CD4-positive, alpha-beta T cell treated with Interleukin-1 beta for 1 hour (primary cell): ENCODE data around the gene PINK1.
"Not testable (repeated sequence)": the region's sequence is repeated elsewhere in the genome, so short reads cannot be mapped to it uniquely, and the experiment has no call there.

Experiments used
- DNase-seq, 2 donors: peaks; one replicate each; pipeline ENCODE4 v3.0.0-alpha.2; 2020 to 2022

PINK1 gene

DNA sequence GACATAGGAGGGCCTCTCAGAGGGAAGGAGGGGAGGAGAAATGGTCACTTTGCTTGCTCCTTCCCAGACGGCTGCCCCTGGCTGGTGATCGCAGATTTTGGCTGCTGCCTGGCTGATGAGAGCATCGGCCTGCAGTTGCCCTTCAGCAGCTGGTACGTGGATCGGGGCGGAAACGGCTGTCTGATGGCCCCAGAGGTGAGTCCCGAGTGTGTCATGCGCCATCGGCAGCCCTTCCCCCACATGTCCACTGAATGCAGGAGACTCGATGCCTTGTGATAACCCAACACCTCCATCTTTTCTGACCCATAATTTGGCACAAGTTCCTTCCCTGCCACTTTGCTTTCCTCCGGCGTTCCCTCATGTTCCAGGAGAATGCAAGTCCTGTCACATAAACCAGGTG is 15.2 kb downstream of the PINK1 start:
- no peak for DNase-seq

DNA sequence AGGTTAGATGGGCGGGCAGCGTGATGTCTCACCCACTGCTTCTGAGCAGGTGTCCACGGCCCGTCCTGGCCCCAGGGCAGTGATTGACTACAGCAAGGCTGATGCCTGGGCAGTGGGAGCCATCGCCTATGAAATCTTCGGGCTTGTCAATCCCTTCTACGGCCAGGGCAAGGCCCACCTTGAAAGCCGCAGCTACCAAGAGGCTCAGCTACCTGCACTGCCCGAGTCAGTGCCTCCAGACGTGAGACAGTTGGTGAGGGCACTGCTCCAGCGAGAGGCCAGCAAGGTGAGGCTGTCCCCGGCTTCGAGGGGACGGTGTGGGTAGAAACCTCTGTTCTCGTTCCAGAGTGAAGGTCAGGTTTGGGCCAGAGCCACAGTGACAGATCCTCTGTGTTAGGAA is 15.7 kb downstream of the PINK1 start:
- no peak for DNase-seq

DNA sequence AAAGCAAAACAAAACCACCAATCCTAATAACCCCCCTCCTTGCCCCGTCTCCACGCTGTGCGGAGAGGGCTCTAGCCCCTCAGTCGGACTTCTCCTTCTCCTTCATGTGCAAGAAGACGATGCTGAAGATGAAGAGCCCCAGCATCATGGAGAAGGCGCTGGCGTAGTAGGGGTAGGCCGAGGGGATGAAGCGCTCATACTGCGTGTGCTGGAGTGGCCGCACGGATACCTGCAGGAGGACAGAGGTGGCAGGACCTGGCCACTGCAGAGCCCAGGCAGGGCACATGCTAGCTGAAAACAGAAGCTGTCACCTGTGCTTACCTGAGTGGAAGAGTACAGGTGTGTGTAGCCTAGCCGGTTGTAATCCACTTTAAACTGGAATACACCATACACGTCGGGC is 19.0 kb downstream of the PINK1 start:
- DNase-seq: no peak

DNA sequence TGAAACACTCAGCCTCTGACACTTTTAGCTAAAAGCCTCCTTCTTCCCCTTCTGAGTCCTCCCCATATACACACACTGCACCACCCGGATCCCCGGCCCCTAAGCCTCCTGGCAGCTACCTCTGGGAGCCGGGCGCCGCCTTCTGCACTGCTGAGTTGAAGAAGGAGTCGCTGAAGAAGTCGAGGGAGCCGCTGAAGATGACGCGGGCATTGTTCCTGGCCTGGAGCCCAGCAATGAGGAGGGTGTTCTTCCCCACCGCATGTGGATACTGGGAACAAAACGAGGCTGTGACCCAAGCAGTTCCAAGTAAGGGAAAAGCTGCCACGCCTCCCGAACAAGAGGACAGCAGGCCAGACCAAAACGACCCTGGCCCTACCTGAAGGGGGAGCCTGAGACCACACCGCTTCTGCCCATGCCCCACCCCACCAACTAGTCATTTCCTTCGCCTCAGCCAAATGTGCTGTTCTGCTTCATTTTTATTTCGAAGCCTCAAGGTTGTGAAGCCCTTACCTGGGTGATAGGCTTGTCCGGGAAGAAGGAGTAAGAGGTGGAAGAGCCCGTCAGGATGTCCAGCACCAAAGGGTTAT is 20.9 kb downstream of the PINK1 start:
- no peak for DNase-seq

DNA sequence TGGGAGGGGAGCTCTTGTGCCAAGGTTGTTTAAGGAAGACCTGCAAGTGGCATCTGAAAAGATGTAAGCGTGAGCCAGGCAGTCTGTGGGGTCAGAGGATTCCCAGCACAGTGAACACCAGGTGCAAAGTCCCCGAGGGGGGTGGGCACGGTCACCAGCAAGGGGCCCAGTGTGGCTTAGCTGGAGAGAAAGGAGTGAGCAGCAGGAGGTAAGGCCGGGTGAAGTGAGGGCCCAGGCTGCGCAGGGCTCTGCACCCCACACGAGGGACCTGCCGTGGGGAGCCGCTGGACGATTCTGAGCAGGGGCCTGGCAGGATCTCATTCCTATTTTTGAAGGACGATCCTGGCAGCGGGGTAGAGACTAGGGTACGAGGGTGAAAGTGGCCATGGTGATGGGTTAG is 23.8 kb downstream of the PINK1 start:
- no peak for DNase-seq

DNA sequence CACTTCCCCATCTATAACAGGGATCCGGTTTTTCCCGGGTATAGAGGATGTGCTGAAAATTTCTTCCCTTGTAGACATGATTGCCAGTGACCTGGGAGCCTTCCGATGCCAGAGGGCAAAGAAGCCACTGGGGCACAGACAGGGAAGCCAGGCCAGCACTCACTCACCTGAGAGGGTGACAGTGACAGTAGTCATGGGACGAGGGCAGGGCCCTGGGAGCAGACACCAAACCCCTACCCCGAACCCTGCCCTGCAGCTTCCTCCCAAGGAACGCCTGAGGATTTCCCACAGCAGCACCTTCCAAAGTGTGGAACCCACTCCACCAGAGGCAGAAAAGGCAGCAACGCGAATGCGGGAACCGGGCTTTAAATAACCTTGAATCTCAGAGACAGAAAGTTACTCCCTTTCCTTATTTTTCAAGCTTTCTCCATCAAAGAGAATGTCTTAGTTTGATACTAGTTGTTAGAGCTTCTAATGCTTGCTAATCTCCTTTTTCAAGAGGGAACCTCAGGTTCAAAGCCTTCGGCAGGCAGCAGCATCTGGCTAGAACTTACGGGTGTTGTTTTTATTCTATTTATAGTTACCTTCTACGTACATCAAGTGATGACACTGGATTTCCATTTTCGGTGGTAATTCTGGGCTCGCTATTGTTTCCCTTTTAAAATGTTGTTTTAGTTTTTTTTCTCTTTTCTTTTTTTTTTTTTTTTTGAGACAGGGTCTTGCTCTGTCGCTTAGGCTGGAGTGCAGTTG is 25.1 kb downstream of the PINK1 start:
- no peak for DNase-seq

DNA sequence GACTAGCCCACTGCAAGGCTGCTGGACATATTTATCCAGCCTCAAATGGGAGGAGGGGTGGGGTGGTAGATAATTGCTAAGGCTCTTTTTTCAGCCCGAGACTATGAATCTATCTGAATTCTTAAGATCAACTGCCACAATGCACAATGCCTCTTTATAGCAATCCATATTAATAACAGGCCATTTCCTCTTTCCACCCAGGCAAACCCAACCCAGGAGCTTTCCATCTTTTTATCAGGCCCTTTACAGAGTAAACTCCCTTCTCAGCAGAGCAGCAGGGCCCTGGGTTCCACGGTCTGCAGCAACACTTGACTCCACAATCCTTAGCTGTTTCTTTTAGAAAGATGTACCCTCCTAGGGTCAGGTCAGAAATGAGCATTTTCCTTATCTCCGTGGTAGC is 27.1 kb downstream of the PINK1 start:
- DNase-seq: no peak

DNA sequence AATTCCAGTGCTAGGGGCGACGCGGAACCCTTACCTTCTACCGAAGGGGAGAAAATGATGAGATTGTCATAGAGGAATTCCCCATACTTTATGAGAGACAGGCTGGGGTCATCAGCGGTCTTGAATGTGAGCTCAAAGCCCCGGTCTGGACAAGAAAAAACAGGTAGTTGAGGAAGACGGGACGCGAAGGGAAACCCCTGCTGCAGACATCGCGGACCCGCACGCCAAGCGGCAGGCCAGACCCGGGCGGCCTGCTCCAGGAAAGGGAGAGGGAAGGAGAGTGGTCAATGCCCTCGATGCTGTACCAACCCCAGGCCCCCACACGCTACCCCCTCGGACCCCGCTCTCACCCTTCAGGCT is 27.6 kb downstream of the PINK1 start:
- peak in 1 of 2 donors; percentile 21 for DNase-seq

DNA sequence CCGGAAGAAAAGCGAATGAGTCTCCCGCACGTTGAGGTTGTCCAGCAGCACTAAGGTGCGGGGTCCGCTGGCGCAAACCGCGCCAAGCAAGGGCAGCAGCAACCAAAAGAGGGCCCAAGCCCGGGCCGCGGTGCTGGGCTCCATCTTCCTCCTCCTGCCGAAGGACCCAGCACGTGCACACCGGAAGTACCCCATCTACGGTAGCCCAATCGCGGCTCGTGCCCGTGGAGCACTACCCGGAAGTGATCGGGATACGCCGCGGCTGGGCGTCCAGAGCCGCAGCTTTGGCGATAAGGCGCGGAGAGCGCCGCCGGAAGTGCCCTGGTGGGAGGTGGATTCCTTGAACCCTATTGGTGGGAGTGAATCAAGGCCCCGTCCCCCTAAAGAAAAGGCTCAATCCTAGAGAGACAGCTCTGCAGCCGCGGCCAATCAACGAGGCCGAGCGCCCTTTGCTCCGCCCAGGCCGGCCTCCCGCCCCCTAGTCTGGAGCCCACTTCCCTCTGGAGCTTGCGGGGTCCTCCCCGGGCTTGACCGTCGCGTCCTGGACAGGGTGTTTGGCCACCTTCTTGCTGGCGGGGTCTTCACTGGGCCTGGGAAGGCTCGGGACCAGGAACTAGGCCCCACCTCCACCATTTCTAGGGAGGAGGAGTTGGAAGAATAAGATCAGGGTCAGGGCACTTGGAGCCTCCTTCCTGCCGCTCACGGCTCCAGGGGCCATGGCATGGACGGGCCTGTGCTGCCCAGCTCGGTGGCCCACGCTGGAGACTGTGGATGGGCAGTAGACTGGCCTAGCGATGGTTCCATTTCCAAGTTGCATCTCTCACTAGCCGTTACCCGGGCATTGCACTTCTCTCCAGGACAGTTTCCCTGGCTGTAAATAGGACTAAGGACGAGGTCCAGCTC is 28.2 kb downstream of the PINK1 start, which contains the start of gene DDOST:
DDOST (minus strand) TSS at position 163 of the 903 bp plus-strand sequence; CDS start at position 144, 19 bp downstream.
- DNase-seq: peak; percentile 96

DNA sequence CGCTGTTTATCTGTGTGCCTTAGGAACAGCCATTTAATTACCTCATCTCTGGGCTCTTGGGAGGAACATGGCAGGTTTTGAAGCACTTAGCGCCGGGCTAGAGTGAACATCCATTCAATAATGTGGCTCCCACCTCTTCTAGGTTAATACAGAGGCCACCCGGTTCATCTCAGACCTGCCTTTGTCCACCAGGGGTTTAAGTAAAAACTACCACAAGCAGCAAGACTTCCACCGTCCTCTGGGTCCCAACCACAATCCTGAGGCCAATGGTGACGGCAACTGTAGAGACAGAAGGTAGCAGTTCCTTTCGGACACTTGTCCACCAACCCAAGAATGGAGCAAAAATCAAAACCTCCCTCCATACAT is 28.8 kb downstream of the PINK1 start:
- no peak for DNase-seq

DNA sequence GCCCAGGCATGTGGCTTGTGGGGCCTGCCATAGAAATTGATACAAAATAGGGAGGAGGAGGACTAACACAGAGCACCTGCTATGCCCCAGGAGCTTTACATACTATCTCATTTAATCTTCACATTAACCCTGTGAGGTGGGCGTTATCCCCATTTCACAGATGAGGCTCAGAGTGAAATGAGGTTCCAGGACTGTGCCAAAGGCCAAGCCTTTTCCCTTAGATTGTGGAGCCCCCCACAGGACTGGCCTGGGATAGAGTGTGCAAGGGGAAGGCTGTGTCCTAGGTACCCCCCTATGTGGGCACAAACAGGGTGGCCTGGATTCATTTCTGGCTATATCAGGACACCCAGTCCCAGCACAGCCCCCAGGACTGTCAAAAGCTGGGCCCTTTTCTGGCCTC is 30.1 kb downstream of the PINK1 start:
- no peak for DNase-seq

DNA sequence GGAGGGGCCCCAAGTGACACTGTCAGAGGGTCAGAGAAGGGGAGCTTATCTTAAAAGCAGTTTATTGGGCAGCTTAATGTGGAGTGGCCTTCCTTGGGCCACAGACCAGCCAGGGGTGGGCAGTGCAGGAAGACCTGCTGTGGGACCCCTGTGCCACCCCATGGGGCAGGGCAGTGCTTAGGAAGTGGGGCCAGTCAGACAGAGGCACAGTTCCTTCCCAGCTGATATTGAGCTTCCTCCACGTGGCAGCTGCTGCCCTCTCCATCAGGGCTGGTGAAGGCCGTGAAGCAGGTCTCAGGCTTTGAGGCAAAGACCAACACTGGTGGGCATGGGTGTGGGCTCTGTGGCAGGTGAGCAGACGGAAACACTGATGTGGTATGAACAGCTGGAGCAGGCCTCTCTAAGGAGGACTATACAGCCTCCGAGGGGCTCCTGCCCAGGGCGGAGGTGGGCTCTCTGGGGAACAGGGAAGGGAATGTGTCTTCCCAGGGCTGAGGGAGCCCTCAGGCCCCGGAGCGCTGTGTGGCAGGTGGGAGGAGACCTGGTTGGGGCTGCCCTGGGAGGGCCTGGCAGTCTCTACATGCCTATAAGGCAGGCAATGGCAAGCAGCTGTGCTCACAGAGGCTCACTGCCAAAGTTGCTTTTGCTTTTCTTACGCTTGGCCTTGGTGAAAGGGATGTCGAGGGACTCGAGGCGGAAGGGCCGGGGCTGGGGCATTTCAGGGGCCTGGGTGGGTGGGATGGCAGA is 30.9 kb downstream of the PINK1 start:
- no peak for DNase-seq

DNA sequence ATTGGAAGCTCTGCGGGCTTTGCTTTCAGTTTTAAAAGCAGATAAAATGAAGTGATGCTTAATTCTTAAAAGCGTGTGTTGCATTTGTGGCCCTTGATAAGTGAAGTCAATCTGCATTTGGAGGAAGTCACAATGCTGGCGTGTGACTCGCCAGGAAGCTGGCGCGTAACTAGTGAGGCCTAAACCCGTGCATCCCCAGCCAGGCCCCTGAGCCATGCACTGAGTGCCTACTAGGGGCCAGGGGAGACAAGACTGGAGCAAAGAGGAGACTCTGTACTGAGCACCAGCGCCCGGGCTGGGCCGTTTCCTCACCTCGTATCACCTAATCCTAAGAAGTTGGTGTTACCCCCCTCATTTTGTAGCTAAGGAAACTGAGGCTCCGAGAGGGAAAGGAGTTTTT is 32.5 kb downstream of the PINK1 start:
- no peak for DNase-seq

DNA sequence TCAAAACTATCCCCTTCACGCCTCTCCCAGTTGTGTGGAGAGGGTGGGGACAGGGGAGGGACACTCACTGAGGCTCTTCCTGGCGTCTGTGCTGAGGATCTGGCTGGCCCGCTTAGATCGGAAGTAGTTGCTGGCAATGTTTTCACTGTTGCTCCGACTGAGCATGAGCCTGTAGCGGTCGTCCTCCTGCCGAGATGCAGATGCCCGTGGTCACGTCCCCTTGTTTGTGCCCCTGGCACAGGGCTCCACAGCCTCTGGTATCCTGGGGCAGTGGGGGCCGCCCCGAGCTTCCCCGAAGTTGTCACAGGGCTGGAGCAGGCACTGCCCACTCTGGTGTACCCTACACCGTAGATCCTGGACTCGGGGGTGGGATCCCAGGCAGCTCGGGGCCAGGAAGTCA is 32.9 kb downstream of the PINK1 start:
- no peak for DNase-seq

DNA sequence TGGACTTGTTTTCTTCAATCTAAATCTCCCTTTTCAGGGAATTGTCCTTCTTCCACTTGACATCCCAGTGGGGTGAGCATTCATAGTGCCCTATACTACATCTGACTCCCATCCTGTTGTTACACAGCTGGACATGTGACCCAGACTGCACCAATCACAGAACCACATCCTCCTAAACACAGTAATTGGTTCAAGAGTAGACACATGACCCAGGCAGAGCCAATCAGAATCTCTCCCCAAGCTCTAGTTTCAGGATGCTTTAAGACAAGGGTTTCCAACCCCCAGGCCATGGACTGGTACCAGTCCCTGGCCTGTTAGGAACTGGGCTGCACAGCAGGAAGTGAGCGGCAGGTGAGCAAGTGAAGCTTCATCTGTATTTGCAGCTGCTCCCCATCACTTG is 33.5 kb downstream of the PINK1 start:
- no peak for DNase-seq

DNA sequence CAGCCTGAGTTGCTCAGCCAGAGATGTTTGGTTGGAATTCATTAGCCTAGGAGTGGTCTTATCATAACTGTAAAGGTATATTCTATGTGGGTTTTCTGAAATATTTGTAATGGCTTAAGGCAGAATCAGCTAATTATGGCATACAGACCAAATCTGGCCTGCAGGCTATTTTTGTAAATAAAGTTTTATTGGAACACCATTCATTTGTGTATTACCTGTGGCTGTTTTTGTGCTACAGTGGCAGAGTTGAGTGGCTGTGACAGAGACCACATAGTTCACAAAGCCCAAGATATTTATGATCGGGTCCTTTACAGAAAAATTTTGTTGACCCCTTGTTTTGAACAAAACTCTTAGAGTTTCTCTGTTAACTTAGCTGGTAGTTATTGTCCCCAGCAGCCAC is 35.3 kb downstream of the PINK1 start:
- no peak for DNase-seq

DNA sequence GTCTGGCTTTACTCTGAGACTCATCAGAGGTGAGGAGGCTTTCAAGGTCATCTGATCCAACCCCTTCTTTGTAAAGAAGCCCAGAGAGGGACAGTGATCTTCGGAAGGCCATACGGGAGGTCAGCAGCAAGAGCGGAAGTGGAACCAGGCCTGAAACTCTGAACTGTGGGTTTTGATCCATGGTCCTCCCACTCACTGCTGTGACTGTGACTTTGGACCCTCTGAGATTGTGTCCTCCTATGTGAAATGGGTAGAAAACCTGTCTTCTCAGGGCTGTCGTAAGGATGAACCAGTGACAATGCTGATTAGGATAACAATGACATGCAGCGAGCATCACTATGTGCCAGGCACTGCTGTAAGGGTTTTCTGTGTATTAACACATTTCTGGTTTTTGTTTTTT is 37.7 kb downstream of the PINK1 start:
- DNase-seq: no peak

DNA sequence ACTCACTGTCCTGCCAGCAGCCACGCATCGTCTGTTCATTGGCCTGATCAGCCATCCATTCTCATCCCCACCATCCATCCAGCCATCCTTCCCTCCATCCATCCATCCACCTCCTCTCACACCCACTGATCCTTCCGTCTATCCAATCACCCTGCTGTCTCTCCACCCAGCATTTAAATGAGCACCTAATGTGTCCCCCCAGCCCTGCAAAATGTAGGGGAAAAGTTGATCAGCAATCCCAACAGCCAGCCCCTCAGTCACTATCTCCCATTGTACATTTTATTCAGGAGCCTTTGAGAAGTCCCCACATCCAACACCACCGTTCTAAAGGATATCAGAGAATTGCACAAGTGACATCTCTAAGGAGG is 39.0 kb downstream of the PINK1 start:
- DNase-seq: no peak

DNA sequence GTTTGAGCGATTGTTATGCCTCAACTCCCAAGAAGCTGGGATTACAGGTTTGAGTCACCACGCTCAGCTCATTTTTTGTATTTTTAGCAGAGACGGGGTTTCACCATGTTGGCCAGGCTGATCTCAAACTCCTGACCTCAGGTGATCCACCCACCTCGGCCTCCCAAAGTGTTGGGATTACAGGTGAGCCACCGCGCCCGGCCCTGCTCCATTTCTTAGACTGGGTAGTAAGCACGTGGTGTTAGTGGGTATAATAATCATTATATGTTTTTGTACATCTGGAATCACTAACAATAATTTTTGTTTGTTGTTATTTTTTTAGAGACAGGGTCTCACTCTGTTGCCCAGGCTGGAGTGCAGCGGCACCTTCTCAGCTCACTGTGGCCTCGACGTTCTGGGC is 40.4 kb downstream of the PINK1 start:
- not testable (repeated sequence) for DNase-seq

DNA sequence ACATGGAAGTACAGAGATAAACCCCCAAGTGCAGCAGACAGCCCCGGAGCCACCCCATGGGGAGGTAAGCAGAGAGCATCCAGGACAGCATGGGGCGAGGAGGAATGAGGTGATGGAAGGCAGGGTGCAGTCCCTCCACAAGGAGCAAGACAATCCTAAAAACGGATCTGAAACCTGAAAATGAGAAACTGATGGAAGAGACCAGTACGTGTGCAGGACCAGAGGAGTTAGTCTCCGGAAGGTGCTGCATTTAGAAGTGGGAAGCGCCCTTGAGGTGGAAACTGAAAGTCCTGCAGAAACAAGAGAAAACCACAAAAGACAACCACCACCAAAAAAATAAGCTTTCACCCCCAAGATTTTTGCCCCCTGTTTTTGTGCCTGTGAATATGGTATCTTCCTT is 45.3 kb downstream of the PINK1 start:
- no peak for DNase-seq

DNA sequence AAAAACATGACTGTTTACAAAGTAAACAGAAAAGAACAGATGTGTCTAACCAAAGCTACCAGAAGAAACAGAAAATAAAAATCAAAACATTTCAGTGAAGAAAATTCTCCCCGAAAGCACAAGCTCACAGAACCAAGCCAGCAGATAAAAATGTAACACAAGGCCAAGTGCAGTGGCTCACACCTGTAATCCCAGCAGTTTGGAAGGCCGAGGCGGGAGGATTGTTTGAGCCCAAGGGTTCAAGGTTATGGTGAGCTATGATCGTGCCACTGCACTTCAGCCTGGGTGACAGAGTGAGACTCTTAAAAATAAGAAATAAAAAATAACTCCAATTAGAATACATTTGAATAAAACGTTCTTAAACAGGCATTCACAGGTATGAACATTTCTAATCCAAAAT is 47.0 kb downstream of the PINK1 start:
- no peak for DNase-seq

DNA sequence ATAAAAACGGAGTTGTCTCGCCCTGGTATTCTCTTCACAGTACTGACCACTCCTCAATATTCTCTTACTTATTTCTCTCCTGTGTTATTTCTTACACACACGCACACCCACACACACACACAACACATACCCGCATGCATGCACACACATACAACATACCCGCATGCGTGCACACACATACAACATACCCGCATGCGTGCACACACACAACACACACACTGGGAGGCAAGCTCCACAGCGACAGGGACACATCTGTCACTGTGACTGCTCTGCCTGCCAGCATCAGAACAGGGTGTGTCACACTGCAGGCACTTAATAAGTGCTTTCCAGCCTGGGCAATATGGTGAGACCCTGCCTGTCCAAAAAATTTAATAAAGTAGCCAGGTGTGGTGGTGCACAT is 48.7 kb downstream of the PINK1 start:
- no peak for DNase-seq

DNA sequence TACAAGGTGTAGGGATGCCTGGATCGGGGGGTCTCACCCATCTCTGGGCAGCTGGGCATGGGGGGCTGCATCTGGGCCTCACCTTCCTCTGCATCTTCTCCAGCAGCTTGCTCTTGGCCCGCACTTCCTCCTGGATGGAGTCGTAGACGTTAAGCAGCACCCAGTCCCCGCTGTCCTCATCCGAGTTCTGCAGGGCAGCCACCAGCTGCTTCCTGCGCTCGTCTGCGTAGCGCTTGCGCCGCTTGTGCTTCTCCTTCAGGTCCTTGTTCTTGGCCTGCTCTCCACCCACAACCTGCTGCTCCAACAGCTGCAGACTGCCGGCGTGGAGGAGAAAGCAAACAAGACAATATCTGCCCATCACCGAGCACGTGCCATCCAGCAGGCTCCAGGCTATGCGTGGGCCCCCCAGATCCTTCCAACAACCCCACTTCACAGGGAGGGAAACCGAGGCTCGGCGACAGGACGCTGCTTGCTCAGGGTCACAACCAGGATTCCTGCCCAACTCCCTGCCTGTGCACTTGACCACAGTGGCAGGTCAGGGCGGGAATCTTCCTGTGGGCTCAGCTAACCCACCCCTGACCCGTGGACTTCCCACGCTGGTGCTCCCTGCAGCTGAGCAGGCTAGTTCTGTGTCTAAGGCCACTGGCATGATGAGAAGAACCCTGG is 49.4 kb downstream of the PINK1 start:
- peak in 1 of 2 donors; percentile 10 for DNase-seq
